ENCODE results near the gene ULK4. TPM values are rescaled to one million over a fixed set of nuclear protein-coding genes. Genes with fewer than 3 reads are reported as not detected.
A peak's percentile ranks its signal among the peaks of the same experiment; 100 is the strongest.

ULK4 gene
- total RNA-seq, 1 donor from 2014 or later: 11.2 TPM

GRCh38 chr3:42002790-42003189 is 40.9 kb upstream of the ULK4 start:
- no peaks in the 10 kb centered on the region for H3K27me3 ChIP-seq
- ATAC-seq: no peak
- no peaks in the 10 kb centered on the region for H3K4me1 ChIP-seq
- TF ChIP-seq CTCF (IDR thresholded peaks at IDR 0.05): no peak
- intact Hi-C loops (cut with DNase I): no loop called here
- H3K4me3 ChIP-seq: no peak overlapping the region
- H3K9me3 ChIP-seq: no peaks in the 10 kb centered on the region
- no peaks in the 10 kb centered on the region for H3K36me3 ChIP-seq
- no peak overlapping the region for H3K27ac ChIP-seq
- DNase-seq: no peak

- Histone ChIP-seq H3K27me3 (no peaks in the 10 kb centered on the region), H3K36me3 (no peaks in the 10 kb centered on the region), H3K27ac (no peak overlapping the region), H3K9me3 (no peaks in the 10 kb centered on the region), H3K4me3 (no peak overlapping the region), H3K4me1 (no peaks in the 10 kb centered on the region)
- DNase-seq (no peak), ATAC-seq (peak; percentile 53)
- no peak for TF ChIP-seq CTCF (IDR thresholded peaks at IDR 0.05)
- intact Hi-C loops (cut with DNase I): no loop called here
These were observed 39.9 kb upstream of the ULK4 start for GRCh38 chr3:42001777-42002176.

GRCh38 chr3:41999909-42000308 is 38.0 kb upstream of the ULK4 start:
- ATAC-seq (no peak), DNase-seq (no peak)
- Histone ChIP-seq H3K4me3 (no peak overlapping the region), H3K27me3 (no peaks in the 10 kb centered on the region), H3K27ac (no peak overlapping the region), H3K9me3 (no peaks in the 10 kb centered on the region), H3K36me3 (no peaks in the 10 kb centered on the region), H3K4me1 (no peaks in the 10 kb centered on the region)
- intact Hi-C loops (cut with DNase I): no loop called here
- TF ChIP-seq CTCF (IDR thresholded peaks at IDR 0.05): no peak

GRCh38 chr3:41997702-41998550 is 36.0 kb upstream of the ULK4 start:
- TF ChIP-seq CTCF (IDR thresholded peaks at IDR 0.05): peak; percentile 45
- Histone ChIP-seq H3K9me3 (no peaks in the 10 kb centered on the region), H3K27me3 (no peaks in the 10 kb centered on the region), H3K4me1 (no peaks in the 10 kb centered on the region), H3K27ac (no peak overlapping the region), H3K36me3 (no peaks in the 10 kb centered on the region), H3K4me3 (no peak overlapping the region)
- ATAC-seq: peak; percentile 29
- intact Hi-C loops (cut with DNase I): no loop called here
- DNase-seq: no peak

GRCh38 chr3:41991437-41991836 is 29.5 kb upstream of the ULK4 start:
- ATAC-seq: no peak
- no peaks in the 10 kb centered on the region for H3K27me3 ChIP-seq
- intact Hi-C loops (cut with DNase I): no loop called here
- H3K9me3 ChIP-seq: no peaks in the 10 kb centered on the region
- H3K4me3 ChIP-seq: no peak overlapping the region
- no peaks in the 10 kb centered on the region for H3K36me3 ChIP-seq
- H3K27ac ChIP-seq: no peak overlapping the region
- no peaks in the 10 kb centered on the region for H3K4me1 ChIP-seq
- no peak for DNase-seq
- TF ChIP-seq CTCF (IDR thresholded peaks at IDR 0.05): no peak
